K562 (cell line): ENCODE measurements around the gene TNPO2. TPM values are rescaled to one million over a fixed set of nuclear protein-coding genes. Genes with fewer than 3 reads are reported as not detected.

ENCODE experiments used
- ATAC-seq: fragments of 200-7000 bp; cut with Tn5 transposase; 3 replicates; pipeline ENCODE4 v1.9.1; 2020; ENCODE audit warnings: moderate library complexity
- BruUV-seq: library from RNA; stranded (reverse); fragments of 400-500 nt; replicated peaks from 2 replicates; lab custom pipeline; 2021; lab: Mats Ljungman, UMichigan
- CTCF ChIA-PET: fragments of 300-600 bp; formaldehyde crosslinking; extraction: SDS; loops from one replicate; lab custom pipeline; 2021; ENCODE audit warnings: low intra/inter-chr PET ratio; lab: Yijun Ruan, JAX
- POLR2A ChIA-PET: fragments of 300-600, 350-650 bp; sonication (Branson Sonifier 250); formaldehyde crosslinking; extraction: SDS; loops from one replicate; lab custom pipeline; 2021; ENCODE audit warnings: antibody characterized with exemption, inconsistent platforms; lab: Yijun Ruan, JAX
- DNase-seq, 4 experiments: peaks; one replicate each; pipeline versions ENCODE4 v3.0.0 to v3.0.0-alpha.2; 2011 to 2018; ENCODE audit warnings: low spot score in 3 of 4, mixed read lengths in 3 of 4; ENCODE audit errors: extremely low read depth in 1 of 4
- FAIRE-seq: peaks from 2 replicates; lab custom pipeline; 2011; peaks lifted over from hg19 to GRCh38; lab: Jason Lieb, UNC
- H2AFZ ChIP-seq: 2 replicates; pipeline ENCODE4 v1.6.0; 2011; ENCODE audit warnings: low read depth, low read length, control low read depth, inconsistent platforms
- H3K27ac ChIP-seq: fragments of 200-600 bp; 3 replicates; pipeline ENCODE4 v1.8.0; 2011; ENCODE audit warnings: low read depth, mild to moderate bottlenecking, control low read depth, inconsistent platforms, low read length, moderate library complexity, mixed read lengths; ENCODE audit errors: extremely low read depth
- H3K27me3 ChIP-seq, 2 experiments: fragments of 300-600 bp in 1 of 2; 2 replicates in 1 of 2; 3 replicates in 1 of 2; pipeline versions ENCODE4 v1.6.0 to v1.8.0; 2011; ENCODE audit warnings: inconsistent platforms in 2 of 2, low read length in 2 of 2, mild to moderate bottlenecking in 1 of 2, mixed read lengths in 1 of 2, moderate library complexity in 1 of 2; ENCODE audit not compliant: control insufficient read depth in 2 of 2, insufficient read depth in 2 of 2
- H3K36me3 ChIP-seq: fragments of 300-600 bp; 3 replicates; pipeline ENCODE4 v1.8.0; 2011; ENCODE audit warnings: mild to moderate bottlenecking, low read length, inconsistent platforms; ENCODE audit not compliant: control insufficient read depth, insufficient read depth
- H3K4me1 ChIP-seq, 2 experiments: fragments of 200-600 bp in 1 of 2; replicated peaks in 1 of 2; 2 replicates in 1 of 2; 3 replicates in 1 of 2; pipeline versions ENCODE4 v1.5.1 to v1.8.0; 2011; ENCODE audit warnings: inconsistent platforms in 2 of 2, low read length in 2 of 2, mild to moderate bottlenecking in 1 of 2, mixed read lengths in 1 of 2, moderate library complexity in 1 of 2; ENCODE audit not compliant: control insufficient read depth in 2 of 2, insufficient read depth in 2 of 2
- H3K4me2 ChIP-seq: 2 replicates; pipeline ENCODE4 v1.6.1; 2011; ENCODE audit warnings: low read length, control low read depth, inconsistent platforms, mixed read lengths; ENCODE audit not compliant: insufficient read depth
- H3K4me3 ChIP-seq: fragments of 200-600 bp; sonication (generic), shearing (Covaris generic); 2 replicates; pipeline ENCODE4 v1.5.1; 2016; ENCODE audit warnings: control low read depth, inconsistent platforms
- H3K79me2 ChIP-seq: fragments of 200-600 bp; 3 replicates; pipeline ENCODE4 v1.8.0; 2011; ENCODE audit warnings: low read length, inconsistent platforms; ENCODE audit not compliant: control insufficient read depth, insufficient read depth
- H3K9ac ChIP-seq, 2 experiments: 2 replicates each; pipeline versions ENCODE4 v1.6.0 to v1.6.1; 2011; ENCODE audit warnings: low read depth in 2 of 2, low read length in 2 of 2, control low read depth in 1 of 2, inconsistent platforms in 1 of 2, mild to moderate bottlenecking in 1 of 2, mixed read lengths in 1 of 2; ENCODE audit not compliant: insufficient read depth in 1 of 2
- H3K9me1 ChIP-seq: one replicate; pipeline ENCODE4 v1.6.0; 2011; ENCODE audit warnings: inconsistent platforms, mild to moderate bottlenecking, low read length, moderate library complexity; ENCODE audit not compliant: control insufficient read depth, insufficient read depth
- H3K9me3 ChIP-seq: replicated peaks from 2 replicates; pipeline ENCODE4 v1.5.1; 2011; ENCODE audit warnings: low read depth, low read length, inconsistent platforms; ENCODE audit not compliant: control insufficient read depth, insufficient read depth
- H4K20me1 ChIP-seq: replicated peaks from 2 replicates; pipeline ENCODE4 v1.6.1; 2011; ENCODE audit warnings: low read length, inconsistent platforms, mixed read lengths; ENCODE audit not compliant: control insufficient read depth, insufficient read depth
- POLR3G ChIP-seq: IDR thresholded peaks from 2 replicates; pipeline ENCODE4 v1.6.1; 2011; ENCODE audit not compliant: insufficient read length, insufficient replicate concordance; ENCODE audit errors: extremely low read depth
- ZFX ChIP-seq: sonication (generic); formaldehyde crosslinking; IDR thresholded peaks from 2 replicates; pipeline ENCODE4 v1.8.0; 2022; ENCODE audit warnings: mild to moderate bottlenecking, missing genetic modification reagents, moderate library complexity
- WGBS: fragments of 100-300 bp; shearing (Covaris generic); methylation state at CpG from one replicate; pipeline ENCODE4 v1.1.6; 2016; ENCODE audit warnings: low coverage, mixed read lengths; ENCODE audit not compliant: insufficient coverage; ENCODE audit errors: missing lambda C conversion rate; 5-methylcytosine and 5-hydroxymethylcytosine counted together
- in situ Hi-C: fragments of 300-500 bp; cut with MboI; formaldehyde crosslinking; loops from 4 replicates; pipeline ENCODE4 v1.15.0; 2018; ENCODE audit warnings: inconsistent platforms, mixed read lengths
- intact Hi-C: fragments of 100-400 bp; cut with micrococcal nuclease; formaldehyde crosslinking; loops from 2 replicates; pipeline ENCODE4 v1.14.2; 2022
- polyA plus RNA-seq, 8 experiments: library from polyadenylated mRNA; depleted of rRNA in 4 of 8; stranded (reverse) in 5 of 8; unstranded in 3 of 8; fragments of >200 nt; fragmentation: Nextera tagmentation in 2 of 8; fragmentation: Illumina TruSeq in 1 of 8; extraction: Ambion mirVana in 2 of 8; extraction: Trizol in 1 of 8; gene quantifications; 2 replicates each; pipeline versions ENCODE4 v1.2.1 to v1.2.3, GENCODE V29; 2011 to 2014; ENCODE audit warnings: inconsistent platforms in 1 of 8, missing spikeins in 1 of 8
- total RNA-seq, 7 experiments: library from RNA; depleted of rRNA in 6 of 7; stranded (reverse); fragments of >200 nt in 6 of 7; fragmentation: Illumina TruSeq in 2 of 7; extraction: Trizol in 2 of 7; gene quantifications; 2 replicates each; pipeline versions ENCODE4 v1.2.1 to v1.2.3, GENCODE V29; 2011 to 2021; ENCODE audit warnings: low replicate concordance in 1 of 7
- TF ChIP-seq, protein P1 (sequence below): fragments of 450-650 bp; conservative IDR thresholded peaks from 2 replicates; pipeline ENCODE4 v1.6.1; 2016; ENCODE audit warnings: missing genetic modification characterization, low read depth, mild to moderate bottlenecking, missing compliant biosample characterization, moderate library complexity
- TF ChIP-seq, protein P2 (sequence below): fragments of 450-650 bp; IDR thresholded peaks from 2 replicates; pipeline ENCODE4 v1.6.1; 2017; ENCODE audit warnings: mild to moderate bottlenecking, moderate library complexity
- TF ChIP-seq, protein P3 (sequence below), 2 experiments: fragments of 250-450 bp in 1 of 2; fragments of 450-650 bp in 1 of 2; sonication (Bioruptor Pico) in 1 of 2; IDR thresholded peaks; 2 replicates each; pipeline versions ENCODE4 v1.6.1 to v1.8.0; 2016 to 2021; ENCODE audit warnings: mild to moderate bottlenecking in 2 of 2, moderate library complexity in 2 of 2, missing compliant biosample characterization in 1 of 2, missing genetic modification characterization in 1 of 2
- TF ChIP-seq, protein P4 (sequence below): fragments of 450-650 bp; conservative IDR thresholded peaks from 2 replicates; pipeline ENCODE4 v1.6.1; 2016; ENCODE audit warnings: missing genetic modification characterization, low read depth, mild to moderate bottlenecking, control low read depth, missing compliant biosample characterization

TNPO2 gene
- total and polyA plus RNA-seq, 9 of the 15 experiments (the other 6 are each of a cell fraction or from before 2014, with no cell fraction given) = 6.0 to 126 (median 53.8) TPM

DNA sequence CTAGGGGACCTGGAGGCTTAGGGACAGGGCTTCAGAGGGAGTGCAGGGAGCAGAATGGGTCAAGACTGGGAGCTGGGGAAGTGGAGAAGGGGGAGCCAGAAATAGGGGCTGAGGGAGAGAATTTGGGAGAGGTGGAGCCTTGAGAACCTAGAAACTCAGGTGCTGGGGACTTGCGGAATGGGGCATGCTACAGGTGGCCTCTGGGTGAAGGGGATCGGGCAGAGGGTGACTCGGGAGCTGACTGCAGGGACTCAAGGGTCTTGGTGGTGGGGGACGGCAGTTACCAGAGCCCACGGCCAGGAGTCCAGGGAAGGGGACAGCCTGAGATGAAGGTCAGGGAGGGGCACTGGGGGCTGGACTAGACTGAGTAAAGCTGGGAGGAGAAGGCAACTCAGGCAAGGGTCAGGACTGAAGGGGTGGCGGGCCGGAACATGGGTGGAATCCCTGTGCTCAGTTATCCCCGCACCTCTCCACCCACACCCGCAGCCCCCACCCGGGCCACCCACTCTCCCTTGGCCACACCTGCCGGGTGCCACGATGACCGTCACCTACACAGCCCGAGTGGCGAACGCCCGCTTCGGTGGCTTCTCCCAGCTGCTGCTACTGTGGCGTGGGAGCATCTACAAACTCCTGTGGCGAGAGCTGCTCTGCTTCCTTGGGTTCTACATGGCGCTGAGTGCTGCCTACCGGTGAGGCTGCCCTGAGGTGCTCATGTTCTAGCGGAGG, 28.5 kb upstream of the TNPO2 start:
- 2% methylated on average over 22 of the region's 23 CpGs for WGBS
- Histone ChIP-seq H4K20me1 (no peaks in the 10 kb centered on the region), H3K4me1 (peaks cover 0 to 30% of the 10 kb centered on the region in 2 experiments; a peak in 3 of 5 replicates), H3K36me3 (peaks cover 10% of the 10 kb centered on the region; the same call in 1 of the 3 replicates), H3K9me1 (no peaks in the 10 kb centered on the region), H3K9me3 (peaks cover 6% of the 10 kb centered on the region), H3K4me2 (no peak overlapping the region), H3K27me3 (peaks cover 20 to 36% of the 10 kb centered on the region in 2 experiments; a peak in 3 of 5 replicates), H3K4me3 (no peak overlapping the region), H3K9ac (peak overlapping the region in 1 of 2 experiments; percentile 72; a peak in 1 of 4 replicates), H3K27ac (no peak overlapping the region), H2AFZ (no peak overlapping the region), H3K79me2 (no peaks in the 10 kb centered on the region)
- CTCF ChIA-PET = no interaction called here
- no TSS peak for BruUV-seq
- ATAC-seq (no peak; the same call in 2 of the 3 replicates), FAIRE-seq (no peak), DNase-seq (no peak)
- POLR2A ChIA-PET = interaction anchor here (0.6 to 1.9 kb wide), 9 partner anchors 9 to 766 kb away, joined by 3 to 5 read pairs (median 4); partner anchors contain the start of genes DHPS and TRIR
- in situ Hi-C loops (no loop called here), intact Hi-C loops (no loop called here)
- TF ChIP-seq, protein P1, sequence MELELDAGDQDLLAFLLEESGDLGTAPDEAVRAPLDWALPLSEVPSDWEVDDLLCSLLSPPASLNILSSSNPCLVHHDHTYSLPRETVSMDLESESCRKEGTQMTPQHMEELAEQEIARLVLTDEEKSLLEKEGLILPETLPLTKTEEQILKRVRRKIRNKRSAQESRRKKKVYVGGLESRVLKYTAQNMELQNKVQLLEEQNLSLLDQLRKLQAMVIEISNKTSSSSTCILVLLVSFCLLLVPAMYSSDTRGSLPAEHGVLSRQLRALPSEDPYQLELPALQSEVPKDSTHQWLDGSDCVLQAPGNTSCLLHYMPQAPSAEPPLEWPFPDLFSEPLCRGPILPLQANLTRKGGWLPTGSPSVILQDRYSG = no peak
- TF ChIP-seq, protein P2, sequence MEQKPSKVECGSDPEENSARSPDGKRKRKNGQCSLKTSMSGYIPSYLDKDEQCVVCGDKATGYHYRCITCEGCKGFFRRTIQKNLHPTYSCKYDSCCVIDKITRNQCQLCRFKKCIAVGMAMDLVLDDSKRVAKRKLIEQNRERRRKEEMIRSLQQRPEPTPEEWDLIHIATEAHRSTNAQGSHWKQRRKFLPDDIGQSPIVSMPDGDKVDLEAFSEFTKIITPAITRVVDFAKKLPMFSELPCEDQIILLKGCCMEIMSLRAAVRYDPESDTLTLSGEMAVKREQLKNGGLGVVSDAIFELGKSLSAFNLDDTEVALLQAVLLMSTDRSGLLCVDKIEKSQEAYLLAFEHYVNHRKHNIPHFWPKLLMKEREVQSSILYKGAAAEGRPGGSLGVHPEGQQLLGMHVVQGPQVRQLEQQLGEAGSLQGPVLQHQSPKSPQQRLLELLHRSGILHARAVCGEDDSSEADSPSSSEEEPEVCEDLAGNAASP = no peak
- no peak for TF ChIP-seq ZFX
- TF ChIP-seq, protein P3, sequence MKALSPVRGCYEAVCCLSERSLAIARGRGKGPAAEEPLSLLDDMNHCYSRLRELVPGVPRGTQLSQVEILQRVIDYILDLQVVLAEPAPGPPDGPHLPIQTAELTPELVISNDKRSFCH (CRISPR knock-in tag; IDR thresholded peaks at IDR 0.05) = no peak
- TF ChIP-seq, protein P3 (tag; IDR thresholded peaks at IDR 0.05) = no peak
- no peak for TF ChIP-seq POLR3G
- TF ChIP-seq, protein P4, sequence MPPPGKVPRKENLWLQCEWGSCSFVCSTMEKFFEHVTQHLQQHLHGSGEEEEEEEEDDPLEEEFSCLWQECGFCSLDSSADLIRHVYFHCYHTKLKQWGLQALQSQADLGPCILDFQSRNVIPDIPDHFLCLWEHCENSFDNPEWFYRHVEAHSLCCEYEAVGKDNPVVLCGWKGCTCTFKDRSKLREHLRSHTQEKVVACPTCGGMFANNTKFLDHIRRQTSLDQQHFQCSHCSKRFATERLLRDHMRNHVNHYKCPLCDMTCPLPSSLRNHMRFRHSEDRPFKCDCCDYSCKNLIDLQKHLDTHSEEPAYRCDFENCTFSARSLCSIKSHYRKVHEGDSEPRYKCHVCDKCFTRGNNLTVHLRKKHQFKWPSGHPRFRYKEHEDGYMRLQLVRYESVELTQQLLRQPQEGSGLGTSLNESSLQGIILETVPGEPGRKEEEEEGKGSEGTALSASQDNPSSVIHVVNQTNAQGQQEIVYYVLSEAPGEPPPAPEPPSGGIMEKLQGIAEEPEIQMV (tag) = no peak
